MG63 (cell line): ENCODE results near the gene DPM3. TPM values are rescaled to one million over a fixed set of nuclear protein-coding genes. Genes with fewer than 3 reads are reported as not detected.
A peak's percentile ranks its signal among the peaks of the same experiment; 100 is the strongest.
"Not testable (repeated sequence)": the region's sequence is repeated elsewhere in the genome, so short reads cannot be mapped to it uniquely, and the experiment has no call there.

ENCODE experiments used
- DNase-seq: peaks from one replicate; pipeline ENCODE4 v3.0.0-alpha.2; 2020
- H3K27me3 ChIP-seq: fragments of 250-450 bp; sonication (Bioruptor Pico); 2 replicates; pipeline ENCODE4 v1.5.1; 2020; ENCODE audit warnings: mild to moderate bottlenecking, moderate library complexity
- H3K36me3 ChIP-seq: fragments of 250-450 bp; sonication (Bioruptor Pico); 2 replicates; pipeline ENCODE4 v1.5.1; 2020; ENCODE audit warnings: mild to moderate bottlenecking, moderate library complexity
- H3K4me3 ChIP-seq: fragments of 250-450 bp; sonication (Bioruptor Pico); 2 replicates; pipeline ENCODE4 v1.5.1; 2020; ENCODE audit warnings: mild to moderate bottlenecking, moderate library complexity
- H3K9me3 ChIP-seq: fragments of 250-450 bp; sonication (Bioruptor Pico); 2 replicates; pipeline ENCODE4 v1.5.1; 2020; ENCODE audit warnings: mild to moderate bottlenecking, moderate library complexity
- total RNA-seq: library from RNA; depleted of rRNA; stranded (reverse); fragments of >200 nt; shearing (Covaris generic); gene quantifications from 2 replicates; pipeline ENCODE4 v1.2.3, GENCODE V29; 2014; ENCODE audit warnings: low replicate concordance; rRNA removed

DPM3 gene
- total RNA-seq, result 48.9 TPM in 1 of 2 replicates, not detected in the other

GRCh38 chr1:155139895-155140629 is at the start of gene DPM3:
DPM3 (minus strand) TSS chr1:155140531; CDS start chr1:155140240, 291 bp downstream.
- Histone ChIP-seq H3K9me3 (no peaks in the 10 kb centered on the region), H3K36me3 (peaks cover 20% of the 10 kb centered on the region), H3K4me3 (peak within 1 kb of the TSS; percentile 83), H3K27me3 (no peaks in the 10 kb centered on the region)
- DNase-seq, result peak; percentile 92

- not testable (repeated sequence) for H3K9me3 ChIP-seq, H3K36me3 ChIP-seq, H3K27me3 ChIP-seq, DNase-seq, H3K4me3 ChIP-seq
These were observed 49.6 kb upstream of the DPM3 start for GRCh38 chr1:155189926-155190325.

- no peaks in the 10 kb centered on the region for H3K9me3 ChIP-seq
- H3K4me3 ChIP-seq, result no peak overlapping the region
- H3K27me3 ChIP-seq, result no peaks in the 10 kb centered on the region
- no peaks in the 10 kb centered on the region for H3K36me3 ChIP-seq
- DNase-seq, result no peak
These were observed 47.9 kb upstream of the DPM3 start for GRCh38 chr1:155188268-155188667.

GRCh38 chr1:155187456-155187891 is 47.1 kb upstream of the DPM3 start:
- Histone ChIP-seq H3K27me3 (no peaks in the 10 kb centered on the region), H3K9me3 (no peaks in the 10 kb centered on the region), H3K4me3 (no peak overlapping the region), H3K36me3 (no peaks in the 10 kb centered on the region)
- DNase-seq, result no peak

- Histone ChIP-seq H3K4me3 (no peak overlapping the region), H3K36me3 (no peaks in the 10 kb centered on the region)
- no peak for DNase-seq
These were observed 46.6 kb upstream of the DPM3 start for GRCh38 chr1:155186794-155187455.

GRCh38 chr1:155186067-155186793 is 45.9 kb upstream of the DPM3 start:
- H3K27me3 ChIP-seq, result no peaks in the 10 kb centered on the region
- no peak for DNase-seq

More at GRCh38 chr1:155186794-155187455, 46.6 kb upstream of the DPM3 start:
- Histone ChIP-seq H3K27me3 (no peaks in the 10 kb centered on the region), H3K9me3 (no peaks in the 10 kb centered on the region)

GRCh38 chr1:155185783-155186066 is 45.4 kb upstream of the DPM3 start:
- Histone ChIP-seq H3K9me3 (no peaks in the 10 kb centered on the region), H3K36me3 (no peaks in the 10 kb centered on the region), H3K27me3 (no peaks in the 10 kb centered on the region), H3K4me3 (no peak overlapping the region)
- no peak for DNase-seq

More at GRCh38 chr1:155186067-155186793, 45.9 kb upstream of the DPM3 start:
- H3K9me3 ChIP-seq, result no peaks in the 10 kb centered on the region
- H3K36me3 ChIP-seq, result no peaks in the 10 kb centered on the region
- H3K4me3 ChIP-seq, result no peak overlapping the region

GRCh38 chr1:155184835-155185782 is 44.8 kb upstream of the DPM3 start:
- H3K36me3 ChIP-seq, result no peaks in the 10 kb centered on the region
- no peak overlapping the region for H3K4me3 ChIP-seq
- DNase-seq, result no peak
- no peaks in the 10 kb centered on the region for H3K9me3 ChIP-seq
- no peaks in the 10 kb centered on the region for H3K27me3 ChIP-seq

- H3K27me3 ChIP-seq, result no peaks in the 10 kb centered on the region
- H3K36me3 ChIP-seq, result no peaks in the 10 kb centered on the region
- H3K9me3 ChIP-seq, result no peaks in the 10 kb centered on the region
- H3K4me3 ChIP-seq, result no peak overlapping the region
- DNase-seq, result no peak
These were observed 44.0 kb upstream of the DPM3 start for GRCh38 chr1:155184351-155184811.

GRCh38 chr1:155183775-155184221 is 43.5 kb upstream of the DPM3 start:
- H3K36me3 ChIP-seq, result no peaks in the 10 kb centered on the region
- no peaks in the 10 kb centered on the region for H3K27me3 ChIP-seq
- H3K4me3 ChIP-seq, result no peak overlapping the region
- no peak for DNase-seq
- H3K9me3 ChIP-seq, result no peaks in the 10 kb centered on the region

GRCh38 chr1:155182052-155182550 is 41.8 kb upstream of the DPM3 start:
- H3K9me3 ChIP-seq, result no peaks in the 10 kb centered on the region
- no peak for DNase-seq
- no peaks in the 10 kb centered on the region for H3K27me3 ChIP-seq
- H3K4me3 ChIP-seq, result no peak overlapping the region
- no peaks in the 10 kb centered on the region for H3K36me3 ChIP-seq

- H3K36me3 ChIP-seq, result no peaks in the 10 kb centered on the region
- H3K9me3 ChIP-seq, result no peaks in the 10 kb centered on the region
- no peaks in the 10 kb centered on the region for H3K27me3 ChIP-seq
- no peak for DNase-seq
- no peak overlapping the region for H3K4me3 ChIP-seq
These were observed 41.2 kb upstream of the DPM3 start for GRCh38 chr1:155181371-155182051.

GRCh38 chr1:155179112-155180031 is 39.0 kb upstream of the DPM3 start:
- H3K27me3 ChIP-seq, result no peaks in the 10 kb centered on the region
- DNase-seq, result no peak
- no peaks in the 10 kb centered on the region for H3K36me3 ChIP-seq
- no peaks in the 10 kb centered on the region for H3K9me3 ChIP-seq
- H3K4me3 ChIP-seq, result no peak overlapping the region

GRCh38 chr1:155178441-155179111 is 38.2 kb upstream of the DPM3 start:
- H3K9me3 ChIP-seq, result no peaks in the 10 kb centered on the region
- no peak for DNase-seq
- H3K36me3 ChIP-seq, result no peaks in the 10 kb centered on the region
- H3K27me3 ChIP-seq, result no peaks in the 10 kb centered on the region
- no peak overlapping the region for H3K4me3 ChIP-seq
